Fibroblast of the aortic adventitia (primary cell): ENCODE measurements around the gene ELOVL2. TPM values are rescaled to one million over a fixed set of nuclear protein-coding genes. Genes with fewer than 3 reads are reported as not detected.
"Not testable (repeated sequence)": the region's sequence is repeated elsewhere in the genome, so short reads cannot be mapped to it uniquely, and the experiment has no call there.

Source experiments
- DNase-seq: peaks from one replicate; pipeline ENCODE4 v3.0.0-alpha.2; 2010; ENCODE audit warnings: low read depth
- H3K4me3 ChIP-seq: 2 replicates; pipeline ENCODE4 v1.5.1; 2011; ENCODE audit warnings: low read depth, mild to moderate bottlenecking, control low read depth, low read length, moderate library complexity
- CTCF ChIP-seq: IDR thresholded peaks from 2 replicates; pipeline ENCODE4 v1.5.1; 2011; ENCODE audit warnings: mild to moderate bottlenecking, low read length, control low read depth, inconsistent platforms; ENCODE audit not compliant: insufficient read depth
- total RNA-seq: library from RNA; depleted of rRNA; stranded (reverse); fragments of >200 nt; gene quantifications from 2 replicates; pipeline ENCODE4 v1.2.3, GENCODE V29; 2012; ENCODE audit warnings: low replicate concordance

Gene ELOVL2
- total RNA-seq, 1 donor, result 0.18 TPM

DNA sequence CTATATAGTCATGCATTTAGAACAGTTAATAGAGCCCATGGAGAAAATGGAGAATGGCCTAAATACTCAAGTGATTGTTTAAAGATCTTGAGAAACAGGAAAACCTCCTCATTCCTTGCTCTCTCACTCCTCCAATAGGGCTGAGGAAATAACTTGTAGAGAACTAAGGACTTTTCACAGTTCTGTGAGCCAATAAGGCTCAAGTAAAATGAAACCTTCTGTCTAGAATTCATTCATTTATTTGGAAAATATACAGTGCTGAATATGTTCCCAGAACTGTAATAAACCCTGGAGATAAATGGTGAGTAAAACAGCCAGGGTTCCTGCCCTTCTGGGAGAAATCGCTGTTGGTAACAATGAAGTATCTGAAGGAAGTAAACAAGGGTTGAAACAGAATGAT lies 35.3 kb downstream of the ELOVL2 start:
- H3K4me3 ChIP-seq, result no peak overlapping the region
- TF ChIP-seq CTCF, result no peak
- peak; percentile 78 for DNase-seq

GRCh38 chr6:11007715-11008608 lies 36.1 kb downstream of the ELOVL2 start:
- TF ChIP-seq CTCF, result no peak
- peak; percentile 47 for DNase-seq
- H3K4me3 ChIP-seq, result no peak overlapping the region

DNA sequence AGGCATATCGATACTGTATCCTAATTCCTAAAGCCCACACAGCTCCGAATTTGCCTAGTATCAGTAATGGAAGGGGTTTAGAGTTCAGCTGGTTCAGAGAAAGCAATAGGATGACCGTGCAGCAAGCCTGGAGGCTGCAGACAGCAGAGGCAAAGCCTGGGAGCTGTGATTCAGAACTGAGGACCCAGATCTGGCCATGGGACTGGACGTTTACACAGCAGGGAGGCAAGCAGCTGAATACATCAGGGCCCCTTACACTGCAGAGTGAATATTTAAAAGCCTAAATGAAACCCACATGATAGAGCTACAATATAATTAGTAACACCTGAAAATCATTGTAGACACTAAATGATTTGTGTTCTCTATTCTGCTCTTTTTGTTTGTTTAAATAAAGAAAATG lies 38.0 kb downstream of the ELOVL2 start:
- no peak overlapping the region for H3K4me3 ChIP-seq
- no peak for DNase-seq
- TF ChIP-seq CTCF, result no peak

DNA sequence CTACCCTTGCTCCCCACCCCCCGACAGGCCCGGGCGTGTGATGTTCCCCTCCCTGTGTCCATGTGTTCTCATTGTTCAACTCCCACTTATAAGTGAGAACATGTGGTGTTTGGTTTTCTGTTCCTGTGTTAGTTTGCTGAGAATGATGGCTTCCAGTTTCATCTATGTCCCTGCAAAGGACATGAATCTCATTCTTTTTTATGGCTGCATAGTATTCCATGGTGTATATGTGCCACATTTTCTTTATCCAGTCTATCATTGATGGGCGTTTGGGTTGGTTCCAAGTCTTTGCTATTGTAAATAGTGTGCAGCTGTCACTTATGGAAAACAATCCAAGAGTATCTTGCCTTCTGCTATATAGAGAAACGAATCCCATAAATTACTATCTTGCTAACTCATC lies 40.8 kb downstream of the ELOVL2 start:
- H3K4me3 ChIP-seq, DNase-seq: not testable (repeated sequence)

DNA sequence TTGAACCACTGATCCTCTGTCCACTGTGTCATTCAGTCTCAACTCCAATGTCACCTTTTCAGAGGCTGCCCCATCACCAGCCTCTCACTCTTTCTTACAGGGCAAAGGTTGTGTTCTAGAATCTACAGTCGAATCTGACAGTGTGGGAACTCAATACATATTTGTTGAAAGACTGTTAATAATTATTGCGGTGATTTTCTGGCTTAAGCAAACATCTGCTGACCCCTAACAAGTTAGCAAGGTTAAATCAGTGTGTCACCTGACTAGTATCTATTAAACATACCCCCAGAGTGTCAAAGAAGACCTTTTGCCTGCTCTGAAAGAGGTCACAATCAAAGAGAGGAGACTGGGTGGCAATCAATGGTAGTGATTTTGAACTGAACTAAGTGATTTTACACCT lies 41.9 kb downstream of the ELOVL2 start:
- H3K4me3 ChIP-seq, result no peak overlapping the region
- TF ChIP-seq CTCF, result no peak
- no peak for DNase-seq

- DNase-seq, result peak; percentile 74
- no peak for TF ChIP-seq CTCF
These were observed 44.1 kb downstream of the ELOVL2 start for GRCh38 chr6:10999994-11000393.

DNA sequence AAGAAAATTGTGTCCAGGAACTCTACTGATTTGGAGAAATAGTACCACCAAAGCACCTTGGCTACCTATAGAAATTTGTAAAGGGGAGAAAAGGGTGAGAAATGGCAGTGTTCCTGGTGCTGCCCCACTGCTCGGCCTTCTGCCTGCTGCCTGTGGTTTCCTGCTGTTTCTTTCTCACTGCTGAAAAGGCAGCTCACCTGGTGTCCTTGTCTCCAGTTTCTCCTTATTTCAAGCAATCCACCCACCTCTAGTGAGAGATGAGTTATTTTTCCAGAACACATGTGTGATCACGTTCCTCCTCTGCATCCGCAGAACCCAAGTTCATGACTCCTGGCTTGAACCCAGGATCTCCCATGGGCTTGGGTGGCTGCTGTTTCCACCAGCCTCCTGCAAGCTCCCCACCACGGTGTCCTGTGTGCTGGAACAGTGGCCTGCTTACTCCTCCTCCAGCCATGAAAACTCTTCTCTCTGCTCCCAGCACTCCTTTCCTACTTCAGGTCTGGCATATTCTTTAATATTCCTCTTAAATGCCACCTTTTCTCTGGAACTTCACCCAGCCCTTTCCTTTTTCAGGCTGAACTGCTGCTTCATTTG lies 48.9 kb downstream of the ELOVL2 start:
- no peak for TF ChIP-seq CTCF
- H3K4me3 ChIP-seq, result no peak overlapping the region
- no peak for DNase-seq

More at GRCh38 chr6:10999994-11000393, 44.1 kb downstream of the ELOVL2 start:
- H3K4me3 ChIP-seq, result no peak overlapping the region
